ENCODE data around the gene PLXDC2.
A peak's percentile ranks its signal among the peaks of the same experiment; 100 is the strongest.
"Not testable (repeated sequence)": the region's sequence is repeated elsewhere in the genome, so short reads cannot be mapped to it uniquely, and the experiment has no call there.

Gene PLXDC2

GRCh38 chr10:19816411-19817230 is at the start of gene PLXDC2:
PLXDC2 (plus strand) TSS chr10:19816432.
- TF ChIP-seq POLR2A (IDR thresholded peaks at IDR 0.05; ENCODE audit: low read length) (no peak), GATA1 (IDR thresholded peaks at IDR 0.05; ENCODE audit: low read depth, low read length) (no peak)
- DNase-seq, result peak; percentile 5 to 15

GRCh38 chr10:19767876-19768275 is 48.4 kb upstream of the PLXDC2 start:
- DNase-seq, result no peak
- TF ChIP-seq POLR2A (IDR thresholded peaks at IDR 0.05; ENCODE audit: low read length) (no peak), GATA1 (IDR thresholded peaks at IDR 0.05; ENCODE audit: low read depth, low read length) (no peak)

- not testable (repeated sequence) for DNase-seq
Measured at GRCh38 chr10:19769826-19770225, 46.4 kb upstream of the PLXDC2 start.

- no peak for DNase-seq
Measured at GRCh38 chr10:19772972-19773371, 43.3 kb upstream of the PLXDC2 start.

GRCh38 chr10:19775296-19775695 is 40.9 kb upstream of the PLXDC2 start:
- TF ChIP-seq POLR2A (IDR thresholded peaks at IDR 0.05; ENCODE audit: low read length) (no peak), GATA1 (IDR thresholded peaks at IDR 0.05; ENCODE audit: low read depth, low read length) (no peak)
- no peak for DNase-seq

More at GRCh38 chr10:19772972-19773371, 43.3 kb upstream of the PLXDC2 start:
- no peak for TF ChIP-seq GATA1 (IDR thresholded peaks at IDR 0.05; ENCODE audit: low read depth, low read length)
- TF ChIP-seq POLR2A (IDR thresholded peaks at IDR 0.05; ENCODE audit: low read length), result no peak

GRCh38 chr10:19777806-19778205 is 38.4 kb upstream of the PLXDC2 start:
- no peak for DNase-seq
- no peak for TF ChIP-seq POLR2A (IDR thresholded peaks at IDR 0.05; ENCODE audit: low read length)
- TF ChIP-seq GATA1 (IDR thresholded peaks at IDR 0.05; ENCODE audit: low read depth, low read length), result no peak

- DNase-seq, result no peak
- TF ChIP-seq POLR2A (IDR thresholded peaks at IDR 0.05; ENCODE audit: low read length) (no peak), GATA1 (IDR thresholded peaks at IDR 0.05; ENCODE audit: low read depth, low read length) (no peak)
Measured at GRCh38 chr10:19778996-19779395, 37.2 kb upstream of the PLXDC2 start.

GRCh38 chr10:19782430-19783089 is 33.7 kb upstream of the PLXDC2 start:
- DNase-seq, result no peak
- TF ChIP-seq GATA1 (IDR thresholded peaks at IDR 0.05; ENCODE audit: low read depth, low read length) (no peak), POLR2A (IDR thresholded peaks at IDR 0.05; ENCODE audit: low read length) (no peak)

- no peak for TF ChIP-seq GATA1 (IDR thresholded peaks at IDR 0.05; ENCODE audit: low read depth, low read length)
- TF ChIP-seq POLR2A (IDR thresholded peaks at IDR 0.05; ENCODE audit: low read length), result no peak
- no peak for DNase-seq
Measured at GRCh38 chr10:19783721-19784120, 32.5 kb upstream of the PLXDC2 start.

GRCh38 chr10:19785366-19785765 is 30.9 kb upstream of the PLXDC2 start:
- DNase-seq, result no peak
- TF ChIP-seq POLR2A (IDR thresholded peaks at IDR 0.05; ENCODE audit: low read length) (no peak), GATA1 (IDR thresholded peaks at IDR 0.05; ENCODE audit: low read depth, low read length) (no peak)

- no peak for TF ChIP-seq GATA1 (IDR thresholded peaks at IDR 0.05; ENCODE audit: low read depth, low read length)
- no peak for TF ChIP-seq POLR2A (IDR thresholded peaks at IDR 0.05; ENCODE audit: low read length)
- DNase-seq, result peak; percentile 38 to 54
Measured at GRCh38 chr10:19788075-19788686, 28.1 kb upstream of the PLXDC2 start.

- DNase-seq, result no peak
- TF ChIP-seq POLR2A (IDR thresholded peaks at IDR 0.05; ENCODE audit: low read length), result no peak
- no peak for TF ChIP-seq GATA1 (IDR thresholded peaks at IDR 0.05; ENCODE audit: low read depth, low read length)
Measured at GRCh38 chr10:19788902-19789301, 27.3 kb upstream of the PLXDC2 start.

GRCh38 chr10:19789607-19790006 is 26.6 kb upstream of the PLXDC2 start:
- TF ChIP-seq GATA1 (IDR thresholded peaks at IDR 0.05; ENCODE audit: low read depth, low read length), result no peak
- no peak for TF ChIP-seq POLR2A (IDR thresholded peaks at IDR 0.05; ENCODE audit: low read length)
- no peak for DNase-seq

GRCh38 chr10:19791032-19791431 is 25.2 kb upstream of the PLXDC2 start:
- TF ChIP-seq POLR2A (IDR thresholded peaks at IDR 0.05; ENCODE audit: low read length), result no peak
- TF ChIP-seq GATA1 (IDR thresholded peaks at IDR 0.05; ENCODE audit: low read depth, low read length), result no peak
- DNase-seq, result no peak

All from erythroblast (primary cell).